ACC112 (cell line): ENCODE results near the gene ATP5F1A.
"Not testable (repeated sequence)": the region's sequence is repeated elsewhere in the genome, so short reads cannot be mapped to it uniquely, and the experiment has no call there.

Experiments used
- H2AFZ ChIP-seq: fragments of 200-600 bp; sonication (generic); one replicate; pipeline ENCODE4 v1.6.0; 2017; ENCODE audit warnings: antibody characterized with exemption, low read length; ENCODE audit not compliant: unreplicated experiment
- H3K27ac ChIP-seq: fragments of 200-600 bp; sonication (generic); 2 replicates; pipeline ENCODE4 v1.5.1; 2014; ENCODE audit warnings: low read depth, mild to moderate bottlenecking, antibody characterized with exemption, low read length, moderate library complexity
- H3K27me3 ChIP-seq: fragments of 200-600 bp; sonication (generic); 2 replicates; pipeline ENCODE4 v1.6.1; 2014; ENCODE audit warnings: mild to moderate bottlenecking, antibody characterized with exemption, low read length, moderate library complexity, mixed read lengths; ENCODE audit not compliant: insufficient read depth
- H3K36me3 ChIP-seq: fragments of 200-600 bp; sonication (generic); 2 replicates; pipeline ENCODE4 v1.6.1; 2016; ENCODE audit warnings: mild to moderate bottlenecking, antibody characterized with exemption, low read length, moderate library complexity, mixed read lengths; ENCODE audit not compliant: insufficient read depth
- H3K4me1 ChIP-seq: fragments of 200-600 bp; sonication (generic); one replicate; pipeline ENCODE4 v1.6.1; 2016; ENCODE audit warnings: low read length, mixed read lengths; ENCODE audit not compliant: insufficient read depth, unreplicated experiment, control insufficient read depth
- H3K4me3 ChIP-seq: fragments of 200-600 bp; sonication (generic); 2 replicates; pipeline ENCODE4 v1.5.1; 2014; ENCODE audit warnings: mild to moderate bottlenecking, low read depth, low read length
- H3K79me2 ChIP-seq: fragments of 200-600 bp; sonication (generic); one replicate; pipeline ENCODE4 v1.6.0; 2016; ENCODE audit warnings: low read length; ENCODE audit not compliant: control insufficient read depth, unreplicated experiment, insufficient read depth

The ATP5F1A gene

DNA sequence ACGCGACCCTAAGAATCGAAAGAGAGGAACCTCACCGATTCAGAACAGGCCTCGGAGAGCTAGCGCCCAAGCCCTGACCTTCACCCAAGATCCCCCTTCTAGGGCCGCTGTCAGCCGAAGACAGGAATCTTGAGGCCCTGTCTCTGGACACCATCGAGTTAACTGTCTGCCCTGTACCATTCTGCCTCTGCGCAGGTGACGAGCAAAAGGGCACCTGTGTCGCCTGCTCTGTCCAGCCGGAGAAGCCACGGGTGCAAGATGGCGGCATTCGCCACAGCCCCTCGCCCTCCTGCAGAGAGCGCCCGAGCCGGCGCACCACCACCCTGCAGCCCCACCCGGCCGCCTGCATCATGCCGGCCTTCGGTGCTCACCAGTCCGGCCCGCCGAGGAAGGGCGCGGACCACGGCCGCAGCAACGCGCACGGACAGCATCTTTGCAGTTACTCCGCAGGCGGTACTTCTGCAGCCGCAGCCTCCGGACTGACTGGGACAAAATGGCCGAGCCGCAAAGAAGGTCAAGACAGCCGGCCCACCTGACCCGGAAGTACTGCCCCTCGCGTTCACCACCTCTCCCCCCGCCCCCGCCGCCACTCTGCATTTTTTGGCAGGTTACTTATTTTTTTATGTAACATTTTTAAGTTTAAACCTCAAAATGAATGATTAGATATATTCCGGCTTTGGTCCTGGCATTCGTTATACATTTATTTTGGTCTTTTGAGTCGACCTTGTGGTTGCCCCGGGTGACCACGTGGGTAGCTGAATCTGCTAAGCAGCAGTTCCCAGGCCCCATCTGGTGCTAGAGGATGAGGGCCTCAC lies at the start of gene ATP5F1A:
Gene ATP5F1A (minus strand): TSS at position 496 of the 815 bp plus-strand sequence. CDS start 65 bp downstream, at position 431.
- H3K4me1 ChIP-seq, result peaks cover 25% of the 10 kb centered on the region
- H3K4me3 ChIP-seq, result peak within 1 kb of the TSS; percentile 97
- H3K27ac ChIP-seq, result peak within 1 kb of the TSS; percentile 59
- peak within 1 kb of the TSS; percentile 98 for H2AFZ ChIP-seq
- peaks cover 50% of the 10 kb centered on the region for H3K79me2 ChIP-seq
- peaks cover 8% of the 10 kb centered on the region for H3K36me3 ChIP-seq
- H3K27me3 ChIP-seq, result no peaks in the 10 kb centered on the region

DNA sequence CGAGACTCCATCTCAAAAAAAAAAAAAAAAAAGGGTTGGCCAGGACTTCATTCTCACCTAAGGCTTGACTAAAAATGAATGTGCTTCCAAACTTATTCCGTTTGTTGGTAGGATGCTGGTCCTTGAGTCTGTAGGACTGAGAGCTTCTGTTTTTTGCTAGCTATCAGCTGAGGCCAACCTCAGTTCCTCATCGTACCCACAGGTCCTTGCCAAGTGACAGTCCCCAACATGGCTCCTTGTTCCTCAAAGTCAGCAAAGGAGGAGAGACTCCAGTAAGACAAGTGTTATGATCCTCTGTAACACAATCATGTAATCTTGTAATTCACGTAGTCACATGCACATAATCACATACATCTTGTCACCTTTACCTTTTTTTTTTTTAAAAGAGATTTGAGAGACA lies 43.1 kb upstream of the ATP5F1A start:
- H3K36me3 ChIP-seq, result no peaks in the 10 kb centered on the region
- H3K27ac ChIP-seq, result no peak overlapping the region
- no peak overlapping the region for H2AFZ ChIP-seq
- H3K4me3 ChIP-seq, result no peak overlapping the region
- no peaks in the 10 kb centered on the region for H3K27me3 ChIP-seq
- H3K4me1 ChIP-seq, result no peaks in the 10 kb centered on the region
- H3K79me2 ChIP-seq, result no peaks in the 10 kb centered on the region

DNA sequence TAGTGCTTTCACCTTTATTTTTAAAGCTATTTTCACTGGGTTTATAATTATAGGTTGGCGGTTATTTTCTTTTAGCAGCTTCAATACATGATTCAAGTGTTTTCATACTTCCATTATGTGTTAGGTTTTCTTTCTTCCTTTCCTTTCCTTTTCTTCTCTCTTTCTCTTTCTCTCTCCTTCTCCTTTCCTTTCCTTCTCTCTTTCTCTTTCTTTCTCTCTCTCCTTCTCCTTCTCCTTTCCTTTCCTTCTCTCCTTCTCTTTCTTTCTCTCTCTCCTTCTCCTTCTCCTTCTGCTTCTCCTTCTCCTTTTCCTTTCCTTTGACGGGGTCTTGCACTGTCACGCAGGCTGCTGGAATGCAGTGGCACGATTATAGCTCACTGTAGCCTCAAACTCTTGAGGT lies 42.1 kb upstream of the ATP5F1A start:
- Histone ChIP-seq H2AFZ (no peak overlapping the region), H3K27me3 (no peaks in the 10 kb centered on the region), H3K79me2 (no peaks in the 10 kb centered on the region), H3K36me3 (no peaks in the 10 kb centered on the region), H3K4me1 (no peaks in the 10 kb centered on the region), H3K27ac (no peak overlapping the region), H3K4me3 (no peak overlapping the region)

DNA sequence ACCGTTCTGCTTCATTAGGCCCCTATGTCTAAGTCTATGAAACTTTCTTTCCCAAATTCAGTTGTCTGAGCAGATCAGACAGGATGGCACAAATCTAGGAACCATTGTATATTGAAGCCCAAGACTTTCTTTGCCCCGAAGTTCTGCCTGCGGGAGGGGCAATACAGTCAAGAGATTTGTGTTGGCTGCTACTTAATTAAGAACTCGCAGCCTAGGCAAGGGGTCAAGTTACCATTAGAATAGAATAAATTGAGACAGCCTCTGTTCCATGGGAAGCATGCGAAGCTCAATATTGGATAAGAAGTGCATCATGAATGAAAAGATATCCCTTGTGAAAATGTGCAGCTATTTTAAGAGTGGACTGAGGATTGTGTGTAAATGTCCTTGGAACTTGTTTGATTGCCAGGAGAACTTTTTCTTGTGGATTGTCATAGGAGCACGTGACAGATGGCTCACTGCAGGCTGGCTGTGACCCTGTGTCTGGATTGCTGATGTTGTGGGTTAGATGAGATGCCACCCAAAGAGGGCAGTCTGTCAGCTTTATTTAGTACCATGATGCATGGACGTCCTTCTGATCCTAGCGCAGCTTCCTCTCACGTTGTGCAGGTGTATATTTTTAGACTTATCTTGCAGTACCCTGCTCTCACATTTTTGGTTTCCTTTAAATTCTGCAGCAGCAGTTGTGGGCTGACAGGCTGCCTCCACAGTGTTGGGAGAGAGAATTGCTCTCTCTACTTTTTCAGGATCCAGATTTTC lies 37.0 kb upstream of the ATP5F1A start:
- Histone ChIP-seq H2AFZ (no peak overlapping the region), H3K36me3 (no peaks in the 10 kb centered on the region), H3K27ac (no peak overlapping the region), H3K4me3 (no peak overlapping the region), H3K4me1 (no peaks in the 10 kb centered on the region), H3K27me3 (no peaks in the 10 kb centered on the region), H3K79me2 (no peaks in the 10 kb centered on the region)

DNA sequence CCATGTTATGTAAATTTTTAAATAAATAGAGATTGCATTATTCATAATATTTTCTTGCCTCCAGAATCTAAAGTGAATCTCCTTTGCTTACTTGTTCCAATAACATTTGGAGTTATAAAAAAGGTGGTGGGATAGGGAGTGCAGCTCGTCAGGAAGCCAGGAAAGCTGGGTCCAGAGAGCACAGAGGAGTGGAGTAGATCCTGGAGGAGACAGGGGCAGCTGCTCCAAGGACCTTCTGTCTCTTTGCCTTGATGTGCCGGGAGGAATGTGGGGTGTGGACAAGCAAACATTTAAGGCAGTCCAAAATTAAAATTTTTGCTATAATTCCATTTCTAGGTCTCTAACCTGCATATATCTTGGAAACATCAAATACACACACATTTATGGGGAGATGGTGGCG lies 35.4 kb upstream of the ATP5F1A start:
- H3K4me3 ChIP-seq, result no peak overlapping the region
- H3K27me3 ChIP-seq, result no peaks in the 10 kb centered on the region
- no peaks in the 10 kb centered on the region for H3K79me2 ChIP-seq
- no peak overlapping the region for H3K27ac ChIP-seq
- H2AFZ ChIP-seq, result no peak overlapping the region
- peaks cover 9% of the 10 kb centered on the region for H3K36me3 ChIP-seq
- no peaks in the 10 kb centered on the region for H3K4me1 ChIP-seq

DNA sequence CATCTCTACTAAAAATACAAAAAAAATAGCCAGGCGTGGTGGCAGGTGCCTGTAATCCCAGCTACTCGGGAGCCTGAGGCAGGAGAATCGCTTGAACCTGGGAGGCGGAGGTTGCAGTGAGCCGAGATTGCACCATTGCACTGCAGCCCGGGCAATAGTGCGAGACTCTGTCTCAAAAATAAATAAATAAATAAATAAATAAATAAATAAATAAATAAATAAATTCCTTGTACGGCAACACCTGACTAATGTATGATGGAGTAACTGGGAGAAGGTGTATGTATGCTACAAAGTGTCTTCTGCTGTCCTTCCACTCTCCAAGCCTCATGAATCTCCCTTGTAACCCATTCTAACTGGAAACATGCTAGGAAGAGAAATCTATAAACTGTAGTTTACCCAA lies 32.5 kb upstream of the ATP5F1A start:
- H3K79me2 ChIP-seq, H3K4me3 ChIP-seq, H3K4me1 ChIP-seq, H3K27me3 ChIP-seq, H3K27ac ChIP-seq, H2AFZ ChIP-seq: not testable (repeated sequence)
- peaks cover 17% of the 10 kb centered on the region for H3K36me3 ChIP-seq

DNA sequence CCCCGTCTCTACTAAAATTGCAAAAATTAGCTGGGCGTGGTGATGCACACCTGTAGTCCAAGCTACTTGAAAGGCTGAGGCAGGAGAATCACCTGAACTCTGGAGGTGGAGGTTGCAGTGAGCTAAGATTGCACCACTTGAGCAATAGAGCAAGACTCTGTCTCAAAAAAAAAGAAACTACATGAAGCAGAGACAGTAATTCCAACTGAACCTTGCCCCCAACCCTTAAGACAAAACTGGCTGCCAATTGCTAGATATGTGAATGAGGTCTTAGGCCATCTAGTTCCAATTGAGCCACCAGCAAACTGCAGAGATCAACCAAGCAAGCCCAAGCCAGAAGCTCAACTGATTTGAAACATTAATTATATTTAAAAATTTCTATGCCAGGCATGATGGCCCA lies 32.0 kb upstream of the ATP5F1A start:
- H3K4me3 ChIP-seq, result no peak overlapping the region
- H3K27ac ChIP-seq, result no peak overlapping the region
- no peaks in the 10 kb centered on the region for H3K4me1 ChIP-seq
- H2AFZ ChIP-seq, result no peak overlapping the region
- H3K27me3 ChIP-seq, result no peaks in the 10 kb centered on the region
- peaks cover 17% of the 10 kb centered on the region for H3K36me3 ChIP-seq
- H3K79me2 ChIP-seq, result no peaks in the 10 kb centered on the region

DNA sequence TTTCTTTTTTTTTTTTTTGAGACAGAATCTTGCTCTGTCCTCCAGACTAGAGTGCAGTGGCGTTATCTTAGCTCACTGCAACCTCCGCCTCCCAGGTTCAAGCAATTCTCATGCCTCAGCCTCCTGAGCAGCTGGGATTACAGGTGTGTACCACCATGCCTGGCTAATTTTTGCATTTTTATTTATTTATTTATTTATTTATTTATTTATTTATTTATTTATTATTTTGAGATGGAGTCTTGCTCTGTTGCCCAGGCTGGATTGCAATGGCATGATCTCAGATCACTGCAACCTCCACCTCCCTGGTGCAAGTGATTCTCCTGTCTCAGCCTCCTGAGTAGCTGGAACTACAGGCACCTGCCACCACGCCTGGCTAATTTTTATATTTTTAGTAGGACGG lies 28.5 kb upstream of the ATP5F1A start:
- not testable (repeated sequence) for H3K4me1 ChIP-seq, H3K27me3 ChIP-seq, H3K79me2 ChIP-seq, H2AFZ ChIP-seq, H3K27ac ChIP-seq, H3K4me3 ChIP-seq
- H3K36me3 ChIP-seq, result peaks cover 21% of the 10 kb centered on the region

DNA sequence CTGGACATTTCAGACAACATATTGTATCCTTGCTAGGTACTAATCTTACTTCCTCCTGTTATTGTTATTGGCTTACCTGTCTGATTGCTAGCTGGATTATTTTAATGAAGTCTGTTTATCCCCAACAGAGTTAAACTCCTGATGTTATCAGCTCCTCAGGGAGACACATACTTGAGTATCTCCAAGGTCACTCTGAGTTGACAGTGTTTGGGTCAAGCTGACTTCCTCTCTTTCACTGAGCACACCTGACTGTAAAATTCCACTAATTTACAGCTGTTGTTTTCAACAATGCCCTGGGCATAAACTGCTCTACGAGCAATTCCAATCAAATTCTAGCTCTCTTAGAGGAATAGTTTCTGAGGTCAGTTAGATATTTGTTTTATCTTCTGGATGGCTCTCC lies 15.7 kb upstream of the ATP5F1A start:
- Histone ChIP-seq H3K36me3 (peaks cover 15% of the 10 kb centered on the region), H2AFZ (no peak overlapping the region), H3K27me3 (no peaks in the 10 kb centered on the region)

DNA sequence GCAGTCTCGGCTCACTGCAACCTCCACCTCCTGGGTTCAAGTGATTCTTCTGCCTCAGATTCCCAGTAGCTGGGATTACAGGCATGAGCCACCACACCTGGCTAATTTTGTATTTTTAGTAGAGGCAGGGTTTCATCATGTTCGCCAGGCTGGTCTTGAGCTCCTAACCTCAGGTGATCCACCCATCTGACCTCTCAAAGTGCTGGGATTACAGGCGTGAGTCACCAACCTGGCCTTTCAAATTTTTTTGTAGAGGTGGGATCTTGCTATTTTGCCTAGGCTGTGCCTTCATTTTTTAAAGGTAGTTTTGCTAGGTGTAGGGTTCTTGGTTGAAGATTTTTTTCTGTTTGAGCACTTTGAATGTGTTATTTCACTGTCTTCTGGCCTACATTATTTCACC lies 12.3 kb upstream of the ATP5F1A start:
- H2AFZ ChIP-seq, result no peak overlapping the region
- peaks cover 6% of the 10 kb centered on the region for H3K79me2 ChIP-seq
- H3K4me3 ChIP-seq, result no peak overlapping the region
- H3K27ac ChIP-seq, result no peak overlapping the region
- H3K27me3 ChIP-seq, result no peaks in the 10 kb centered on the region
- peaks cover 18% of the 10 kb centered on the region for H3K36me3 ChIP-seq
- peaks cover 2% of the 10 kb centered on the region for H3K4me1 ChIP-seq

More for the DNA sequence above, 15.7 kb upstream of the ATP5F1A start:
- Histone ChIP-seq H3K4me3 (no peak overlapping the region), H3K4me1 (no peaks in the 10 kb centered on the region), H3K79me2 (no peaks in the 10 kb centered on the region), H3K27ac (no peak overlapping the region)

DNA sequence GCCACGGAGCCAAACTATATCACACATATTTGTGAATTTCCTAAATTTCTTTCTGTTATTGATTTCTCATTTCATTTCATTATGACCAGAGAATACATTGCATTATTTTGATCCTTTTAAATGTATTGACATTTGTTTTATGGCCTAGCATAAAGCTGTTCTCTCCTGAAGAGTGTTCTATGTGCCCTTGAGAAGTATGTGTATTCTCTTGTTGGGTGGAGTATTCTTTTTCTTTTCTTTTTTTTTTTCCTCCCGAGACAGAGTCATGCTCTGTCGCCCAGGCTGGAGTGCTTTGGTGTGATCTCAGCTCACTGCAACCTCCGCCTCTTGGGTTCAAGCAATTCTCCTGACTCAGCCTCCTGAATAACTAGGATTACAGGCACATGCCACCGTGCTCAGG lies 11.3 kb upstream of the ATP5F1A start:
- H3K4me1 ChIP-seq, result peaks cover 2% of the 10 kb centered on the region
- no peak overlapping the region for H3K27ac ChIP-seq
- peaks cover 12% of the 10 kb centered on the region for H3K79me2 ChIP-seq
- H2AFZ ChIP-seq, result no peak overlapping the region
- no peaks in the 10 kb centered on the region for H3K27me3 ChIP-seq
- H3K4me3 ChIP-seq, result no peak overlapping the region
- peaks cover 14% of the 10 kb centered on the region for H3K36me3 ChIP-seq
